ENCODE data around the gene HDGFL2. TPM values are rescaled to one million over a fixed set of nuclear protein-coding genes. Genes with fewer than 3 reads are reported as not detected.

HDGFL2 gene
- total RNA-seq, 1 experiment from 2014 or later: 108 TPM

GRCh38 chr19:4443966-4444764, 27.9 kb upstream of the HDGFL2 start:
- Histone ChIP-seq H3K9ac (ENCODE audit: extremely low read depth, insufficient read length, low read length) (no peak overlapping the region), H3K56ac (ENCODE audit: insufficient read length, low read depth, low read length) (no peak overlapping the region), H3K4ac (ENCODE audit: low read depth, low read length) (no peak overlapping the region), H4K8ac (replicated peaks; ENCODE audit: insufficient read length, low read depth, low read length) (no peak overlapping the region), H4K91ac (ENCODE audit: insufficient read length, low read depth, low read length) (no peak overlapping the region), H2AFZ (ENCODE audit: low read length) (no peak overlapping the region), H3K4me2 (ENCODE audit: insufficient read depth, insufficient read length, low read length) (no peak overlapping the region), H3K79me1 (ENCODE audit: insufficient read depth, low read depth, low read length, poor library complexity, severe bottlenecking) (no peaks in the 10 kb centered on the region), H2BK15ac (ENCODE audit: low read depth, low read length) (no peak overlapping the region), H2BK20ac (ENCODE audit: low read depth, low read length, poor library complexity, severe bottlenecking) (no peak overlapping the region), H2BK12ac (ENCODE audit: insufficient read length, low read depth, low read length) (no peak overlapping the region), H4K5ac (ENCODE audit: insufficient read length, low read depth, low read length) (no peak overlapping the region), H2AK5ac (ENCODE audit: insufficient read length, low read length) (no peak overlapping the region), H3K23ac (ENCODE audit: insufficient read length, low read depth, low read length) (no peak overlapping the region), H3K4me1 (ENCODE audit: insufficient read depth, low read length) (no peaks in the 10 kb centered on the region), H2BK5ac (ENCODE audit: insufficient read length, low read length) (no peak overlapping the region), H3K79me2 (ENCODE audit: insufficient read depth, low read length) (no peaks in the 10 kb centered on the region), H3K27me3 (ENCODE audit: insufficient read depth, low read length) (no peaks in the 10 kb centered on the region), H4K20me1 (ENCODE audit: control insufficient read depth, insufficient read depth, insufficient read length) (peaks cover 2% of the 10 kb centered on the region), H2BK120ac (ENCODE audit: low read depth, low read length, poor library complexity, severe bottlenecking) (no peak overlapping the region), H3K23me2 (ENCODE audit: insufficient read length, low read depth, low read length, poor library complexity, severe bottlenecking) (no peaks in the 10 kb centered on the region), H3T11ph (ENCODE audit: low read length) (no peak overlapping the region), H3K9me3 (ENCODE audit: control insufficient read depth, low read depth, low read length) (no peaks in the 10 kb centered on the region), H3K27ac (ENCODE audit: insufficient read length, low read depth, low read length) (no peak overlapping the region), H3K18ac (ENCODE audit: insufficient read length, low read depth, low read length) (no peak overlapping the region), H3K14ac (ENCODE audit: insufficient read depth, low read length) (no peak overlapping the region; the same call in 1 of the 2 replicates)
- H3K27ac Mint-ChIP-seq: peak overlapping the region in 2 of 3 experiments; percentile 82 to 87; a peak in 3 of 7 replicates
- 0 out of 4 replicates have a peak, but pooled peaks cover 0 to 5% of the 10 kb centered on the region in 2 experiments for H3K4me1 Mint-ChIP-seq
- WGBS (ENCODE audit: extremely low coverage, insufficient read length, low lambda C conversion rate): no CpG with 5 or more reads among the region's 20 CpGs
- no peak overlapping the region for H3K4me3 Mint-ChIP-seq
- no peak for DNase-seq
- no peaks in the 10 kb centered on the region for H3K9me3 Mint-ChIP-seq
- H3K36me3 Mint-ChIP-seq (ENCODE audit: insufficient read depth in 1 of 3, low read depth in 3 of 3): peaks cover 24 to 62% (median 53%) of the 10 kb centered on the region in 3 experiments
- TF ChIP-seq CTCF (conservative IDR thresholded peaks at IDR 0.05): no peak
- H3K27me3 Mint-ChIP-seq (ENCODE audit: low read depth): no peaks in the 10 kb centered on the region; the same call in 1 of the 2 replicates

Measured in H9 (cell line).